Neural cell (in vitro differentiated cells): ENCODE results near the gene DSTN. TPM values are rescaled to one million over a fixed set of nuclear protein-coding genes. Genes with fewer than 3 reads are reported as not detected.

ENCODE experiments used
- H2AFZ ChIP-seq: fragments of 200-600, 300-800 bp; sonication (generic), shearing (Covaris generic); 2 replicates; pipeline ENCODE4 v1.6.0; 2014; ENCODE audit warnings: low read depth, mild to moderate bottlenecking, antibody characterized with exemption, low read length, moderate library complexity
- H3F3A ChIP-seq: fragments of 200-600 bp; shearing (Covaris generic); 2 replicates; pipeline ENCODE4 v1.6.1; 2016; ENCODE audit warnings: mild to moderate bottlenecking, moderate library complexity, mixed read lengths, antibody characterized with exemption, low read length; ENCODE audit not compliant: insufficient read depth, poor library complexity, severe bottlenecking
- H3K27ac ChIP-seq: fragments of 200-600, 300-800 bp; sonication (generic), shearing (Covaris generic); 2 replicates; pipeline ENCODE4 v1.5.1; 2014; ENCODE audit warnings: mild to moderate bottlenecking, low read length, moderate library complexity
- H3K27me3 ChIP-seq: fragments of 300-800, 200-600 bp; sonication (generic), shearing (Covaris generic); 2 replicates; pipeline ENCODE4 v1.6.0; 2014; ENCODE audit warnings: mild to moderate bottlenecking, low read depth, low read length, moderate library complexity; ENCODE audit not compliant: insufficient read depth
- H3K36me3 ChIP-seq: fragments of 300-800, 200-600 bp; sonication (generic), shearing (Covaris generic); 2 replicates; pipeline ENCODE4 v1.5.1; 2014; ENCODE audit warnings: mild to moderate bottlenecking, antibody characterized with exemption, low read length, moderate library complexity; ENCODE audit not compliant: insufficient read depth
- H3K4me2 ChIP-seq: fragments of 300-800, 200-600 bp; sonication (generic), shearing (Covaris generic); 2 replicates; pipeline ENCODE4 v1.6.0; 2014; ENCODE audit warnings: mild to moderate bottlenecking, low read length
- H3K4me3 ChIP-seq: fragments of 300-800, 200-600 bp; sonication (generic), shearing (Covaris generic); 2 replicates; pipeline ENCODE4 v1.5.1; 2014; ENCODE audit warnings: mild to moderate bottlenecking, low read length, moderate library complexity
- H3K79me2 ChIP-seq: fragments of 200-600 bp; shearing (Covaris generic); replicated peaks from 2 replicates; pipeline ENCODE4 v1.6.0; 2014; ENCODE audit warnings: mild to moderate bottlenecking, low read length, moderate library complexity; ENCODE audit not compliant: insufficient read depth
- H3K9ac ChIP-seq: fragments of 300-800, 200-600 bp; sonication (generic), shearing (Covaris generic); 2 replicates; pipeline ENCODE4 v1.6.1; 2016; ENCODE audit warnings: mild to moderate bottlenecking, low read length, mixed read lengths
- H3K9me2 ChIP-seq: fragments of 200-600 bp; shearing (Covaris generic); 2 replicates; pipeline ENCODE4 v1.6.1; 2016; ENCODE audit warnings: mild to moderate bottlenecking, low read length, mixed read lengths; ENCODE audit not compliant: insufficient read depth
- H3K9me3 ChIP-seq: fragments of 200-600, 300-800 bp; sonication (generic), shearing (Covaris generic); 2 replicates; pipeline ENCODE4 v1.6.1; 2016; ENCODE audit warnings: mild to moderate bottlenecking, mixed run types, low read length, moderate library complexity, mixed read lengths
- H4K20me1 ChIP-seq: fragments of 200-600 bp; shearing (Covaris generic); 2 replicates; pipeline ENCODE4 v1.6.1; 2016; ENCODE audit warnings: mild to moderate bottlenecking, mixed run types; ENCODE audit not compliant: insufficient read depth
- CTCF ChIP-seq: fragments of 450-650 bp; IDR thresholded peaks from 2 replicates; pipeline ENCODE4 v1.5.1; 2014; ENCODE audit warnings: antibody characterized with exemption, mild to moderate bottlenecking, moderate library complexity; ENCODE audit not compliant: poor library complexity, severe bottlenecking
- EP300 ChIP-seq: fragments of 450-650 bp; conservative IDR thresholded peaks from 2 replicates; pipeline ENCODE4 v1.6.1; 2014; ENCODE audit warnings: antibody characterized with exemption, mild to moderate bottlenecking, moderate library complexity; ENCODE audit not compliant: poor library complexity, severe bottlenecking
- EZH2 ChIP-seq: fragments of 200-600, 300-800 bp; shearing (Covaris generic), sonication (generic); IDR thresholded peaks from 2 replicates; pipeline ENCODE4 v1.6.1; 2014; ENCODE audit warnings: antibody characterized with exemption, low read length, borderline replicate concordance, mild to moderate bottlenecking; ENCODE audit not compliant: insufficient read depth, poor library complexity, severe bottlenecking
- MXI1 ChIP-seq: fragments of 450-650 bp; conservative IDR thresholded peaks from 2 replicates; pipeline ENCODE4 v1.6.1; 2014; ENCODE audit warnings: antibody characterized with exemption, mild to moderate bottlenecking; ENCODE audit not compliant: poor library complexity, severe bottlenecking
- POLR2AphosphoS5 ChIP-seq: IDR thresholded peaks from 2 replicates; pipeline ENCODE4 v1.6.1; 2012
- RAD21 ChIP-seq: fragments of 450-650 bp; conservative IDR thresholded peaks from 2 replicates; pipeline ENCODE4 v1.6.1; 2014; ENCODE audit warnings: antibody characterized with exemption, mild to moderate bottlenecking, moderate library complexity
- REST ChIP-seq: IDR thresholded peaks from 2 replicates; pipeline ENCODE4 v1.6.1; 2012; ENCODE audit warnings: borderline replicate concordance
- SMC3 ChIP-seq: fragments of 450-650 bp; conservative IDR thresholded peaks from 2 replicates; pipeline ENCODE4 v1.6.1; 2014; ENCODE audit warnings: antibody characterized with exemption, mild to moderate bottlenecking, moderate library complexity; ENCODE audit not compliant: poor library complexity
- TAF1 ChIP-seq: IDR thresholded peaks from 2 replicates; pipeline ENCODE4 v1.6.1; 2012; ENCODE audit warnings: low read depth
- polyA plus RNA-seq: library from polyadenylated mRNA; depleted of rRNA; stranded (reverse); fragments of >200 nt; gene quantifications from 2 replicates; pipeline ENCODE4 v1.2.3, GENCODE V29; 2014

DSTN gene
- polyA plus RNA-seq, 1 donor from 2014 or later = 276 TPM

- no peak overlapping the region for H3K4me3 ChIP-seq
- no peaks in the 10 kb centered on the region for H3K9me2 ChIP-seq
- no peak overlapping the region for H2AFZ ChIP-seq
- H3F3A ChIP-seq = no peaks in the 10 kb centered on the region
- H3K27ac ChIP-seq = no peak overlapping the region
- no peak overlapping the region for H3K4me2 ChIP-seq
- no peaks in the 10 kb centered on the region for H3K79me2 ChIP-seq
- no peaks in the 10 kb centered on the region for H3K9me3 ChIP-seq
- H3K9ac ChIP-seq = no peak overlapping the region
- H3K27me3 ChIP-seq = no peaks in the 10 kb centered on the region
- TF ChIP-seq TAF1 (no peak), REST (no peak), CTCF (no peak), SMC3 (no peak), POLR2AphosphoS5 (no peak), MXI1 (no peak), EP300 (no peak), RAD21 (no peak)
- no peaks in the 10 kb centered on the region for H3K36me3 ChIP-seq
- no peaks in the 10 kb centered on the region for H4K20me1 ChIP-seq
Measured at GRCh38 chr20:17549131-17549530, 20.7 kb upstream of the DSTN start.

- Histone ChIP-seq H3K36me3 (no peaks in the 10 kb centered on the region), H3K27ac (no peak overlapping the region), H4K20me1 (no peaks in the 10 kb centered on the region), H3K4me3 (no peak overlapping the region), H3K9ac (no peak overlapping the region), H3K4me2 (no peak overlapping the region), H3K9me2 (no peaks in the 10 kb centered on the region), H3F3A (no peaks in the 10 kb centered on the region), H3K79me2 (no peaks in the 10 kb centered on the region), H2AFZ (no peak overlapping the region), H3K9me3 (no peaks in the 10 kb centered on the region), H3K27me3 (no peaks in the 10 kb centered on the region)
- TF ChIP-seq TAF1 (no peak), RAD21 (no peak), MXI1 (no peak), POLR2AphosphoS5 (no peak), CTCF (no peak), SMC3 (no peak), REST (no peak), EZH2 (no peak), EP300 (no peak)
Measured at GRCh38 chr20:17555106-17555505, 14.8 kb upstream of the DSTN start.
